Spleen (tissue), 11 donors: ENCODE data around the gene FRMD1. TPM values are rescaled to one million over a fixed set of nuclear protein-coding genes. Genes with fewer than 3 reads are reported as not detected.
"Not testable (repeated sequence)": the region's sequence is repeated elsewhere in the genome, so short reads cannot be mapped to it uniquely, and the experiment has no call there.

Source experiments
- DNase-seq: peaks from one replicate; pipeline ENCODE4 v3.0.0-alpha.2; 2020
- H3K27ac ChIP-seq, 8 donors: fragments of 200-600 bp; sonication (generic) in 7 of 8; 1 replicate in 4 of 8; 2 replicates in 4 of 8; pipeline versions ENCODE4 v1.5.0 to v1.8.0; 2016 to 2021; ENCODE audit warnings: inconsistent platforms in 4 of 8, mild to moderate bottlenecking in 4 of 8, moderate library complexity in 1 of 8
- H3K27me3 ChIP-seq, 7 donors: fragments of 200-600 bp; sonication (generic) in 6 of 7; replicated peaks in 1 of 7; 1 replicate in 4 of 7; 2 replicates in 3 of 7; pipeline versions ENCODE4 v1.5.0 to v1.8.0; 2016 to 2021; ENCODE audit warnings: inconsistent platforms in 3 of 7, mild to moderate bottlenecking in 1 of 7
- H3K36me3 ChIP-seq, 6 donors: fragments of 200-600 bp; sonication (generic) in 5 of 6; 1 replicate in 4 of 6; 2 replicates in 2 of 6; pipeline versions ENCODE4 v1.5.0 to v1.8.0; 2016 to 2021; ENCODE audit warnings: inconsistent platforms in 2 of 6
- H3K4me1 ChIP-seq, 6 donors: fragments of 200-600 bp; sonication (generic) in 5 of 6; 1 replicate in 3 of 6; 2 replicates in 3 of 6; pipeline versions ENCODE4 v1.5.0 to v1.8.0; 2016 to 2021; ENCODE audit warnings: inconsistent platforms in 3 of 6
- H3K4me3 ChIP-seq, 8 donors: fragments of 200-600 bp; sonication (generic) in 7 of 8; 1 replicate in 4 of 8; 2 replicates in 4 of 8; pipeline versions ENCODE4 v1.5.0 to v1.8.0; 2016 to 2021; ENCODE audit warnings: inconsistent platforms in 4 of 8, mild to moderate bottlenecking in 4 of 8, moderate library complexity in 2 of 8
- H3K9me3 ChIP-seq, 8 donors: fragments of 200-600 bp; sonication (generic) in 7 of 8; 1 replicate in 4 of 8; 2 replicates in 4 of 8; pipeline versions ENCODE4 v1.5.0 to v1.8.0; 2016 to 2021; ENCODE audit warnings: inconsistent platforms in 4 of 8
- CTCF ChIP-seq, 11 experiments: fragments of 200-600 bp in 7 of 11; fragments of 450-650 bp in 4 of 11; sonication (generic) in 4 of 11; IDR thresholded peaks in 8 of 11; conservative IDR thresholded peaks in 3 of 11; 1 replicate in 7 of 11; 2 replicates in 4 of 11; pipeline versions ENCODE4 v1.4.0 to v1.8.0; 2016 to 2021; ENCODE audit warnings: antibody characterized with exemption in 11 of 11, inconsistent platforms in 4 of 11, mild to moderate bottlenecking in 1 of 11
- POLR2A ChIP-seq, 3 donors: fragments of 450-650 bp; IDR thresholded peaks; one replicate each; pipeline ENCODE4 v1.5.1; 2017; ENCODE audit warnings: antibody characterized with exemption in 3 of 3, mild to moderate bottlenecking in 1 of 3
- POLR2AphosphoS5 ChIP-seq, 3 donors: sonication (generic); formaldehyde crosslinking; IDR thresholded peaks; one replicate each; pipeline ENCODE4 v1.5.1; 2017; ENCODE audit warnings: antibody characterized with exemption in 3 of 3
- WGBS, 5 donors: extraction: QIAGEN DNeasy Blood & Tissue Kit in 3 of 5; methylation state at CpG; one replicate each; pipeline versions ENCODE4 v1.1.5 to v1.1.7; 2013 to 2018; 5-methylcytosine and 5-hydroxymethylcytosine counted together
- intact Hi-C: fragments of 100-400 bp; cut with DNase I; formaldehyde crosslinking; loops from one replicate; pipeline ENCODE4 v1.15.0; 2023; ENCODE audit warnings: low total_unique reads
- polyA plus RNA-seq, 3 donors: library from polyadenylated mRNA; stranded (reverse); fragments of 200-250 nt; gene quantifications; one replicate each; pipeline ENCODE4 v1.2.1, GENCODE V29; 2013
- total RNA-seq, 7 donors: library from RNA; depleted of rRNA in 3 of 7; stranded (reverse); fragments of >200 nt in 3 of 7; fragmentation: NEBNext Ultra II Directional in 4 of 7; extraction: Animal tissue kit (Norgen Biotek cat#: 25700) in 4 of 7; gene quantifications; one replicate each; pipeline versions ENCODE4 v1.1.0 to v1.2.1, GENCODE V29; 2016 to 2021
- donor health status: healthy with polysubstance abuse.
- donor health status: DM: no; HTN: no; CAD: no; lungs with moderate emphysema.
- donor health status: DM: no; HTN: no; CAD: no.
- donor health status: Bipolar disorder and iron deficiency.
- donor health status: healthy.
- donor health status: DM: no; HTN: no; CAD: no.
- donor health status: DM: yes; HTN: yes; CAD: no.

Gene FRMD1
- total and polyA plus RNA-seq, 10 donors: 0.14 to 9.5 (median 1.5) TPM

- intact Hi-C loops: no loop called here
- peaks cover 0 to 25% (median 11%) of the 10 kb centered on the region in 6 donors for H3K4me1 ChIP-seq
- TF ChIP-seq POLR2A (IDR thresholded peaks at IDR 0.05) (no peak), POLR2AphosphoS5 (IDR thresholded peaks at IDR 0.05) (peak in 1 of 3 donors; percentile 55)
- H3K36me3 ChIP-seq: no peaks in the 10 kb centered on the region
- H3K9me3 ChIP-seq: no peaks in the 10 kb centered on the region
- no peaks in the 10 kb centered on the region for H3K27me3 ChIP-seq
- no peak for DNase-seq
- H3K27ac ChIP-seq: peak overlapping the region in 1 of 8 donors; percentile 48
- WGBS, 5 donors: 66 to 82% (median 81%) methylated on average over 24 of the region's 24 CpGs
- no peak overlapping the region for H3K4me3 ChIP-seq
These were observed 1.5 kb upstream of the FRMD1 start for GRCh38 chr6:168080393-168081077.

GRCh38 chr6:168078175-168078942 lies 653 bp downstream of the FRMD1 start:
- Histone ChIP-seq H3K4me1 (peaks cover 0 to 25% (median 8%) of the 10 kb centered on the region in 6 donors), H3K4me3 (no peak overlapping the region), H3K27ac (peak overlapping the region in 1 of 8 donors; percentile 35), H3K27me3 (no peaks in the 10 kb centered on the region), H3K9me3 (no peaks in the 10 kb centered on the region), H3K36me3 (no peaks in the 10 kb centered on the region)
- 59 to 64% (median 61%) methylated on average over 19 to 21 of the region's 21 CpGs for WGBS, 5 donors
- DNase-seq: no peak
- TF ChIP-seq CTCF (IDR thresholded peaks at IDR 0.05 in 8 of 11, conservative IDR thresholded peaks at IDR 0.05 in 3 of 11) (no peak), POLR2AphosphoS5 (IDR thresholded peaks at IDR 0.05) (no peak), POLR2A (IDR thresholded peaks at IDR 0.05) (no peak)
- intact Hi-C loops: no loop called here

- WGBS, 5 donors: 76 to 96% (median 80%) methylated on average over 5 to 7 of the region's 7 CpGs
- peaks cover 0 to 25% (median 7%) of the 10 kb centered on the region in 6 donors for H3K4me1 ChIP-seq
- H3K36me3 ChIP-seq, H3K4me3 ChIP-seq, H3K27me3 ChIP-seq, DNase-seq, intact Hi-C loops, H3K27ac ChIP-seq, H3K9me3 ChIP-seq: not testable (repeated sequence)
These were observed 1.6 kb downstream of the FRMD1 start for GRCh38 chr6:168077401-168077800.

- H3K4me3 ChIP-seq: no peak overlapping the region
- H3K9me3 ChIP-seq: no peaks in the 10 kb centered on the region
- intact Hi-C loops: no loop called here
- H3K27ac ChIP-seq: no peak overlapping the region
- peaks cover 0 to 25% (median 7%) of the 10 kb centered on the region in 6 donors for H3K4me1 ChIP-seq
- WGBS, 5 donors: 89 to 95% (median 92%) methylated on average over 24 to 34 of the region's 34 CpGs
- H3K27me3 ChIP-seq: no peaks in the 10 kb centered on the region
- H3K36me3 ChIP-seq: no peaks in the 10 kb centered on the region
- DNase-seq: no peak
- TF ChIP-seq CTCF (IDR thresholded peaks at IDR 0.05 in 8 of 11, conservative IDR thresholded peaks at IDR 0.05 in 3 of 11) (no peak), POLR2AphosphoS5 (IDR thresholded peaks at IDR 0.05) (no peak), POLR2A (IDR thresholded peaks at IDR 0.05) (no peak)
These were observed 3.2 kb downstream of the FRMD1 start for GRCh38 chr6:168075787-168076202.

- WGBS, 5 donors: 89 to 93% (median 91%) methylated on average over 10 to 13 of the region's 13 CpGs
- TF ChIP-seq POLR2AphosphoS5 (IDR thresholded peaks at IDR 0.05) (no peak), POLR2A (IDR thresholded peaks at IDR 0.05) (no peak), CTCF (IDR thresholded peaks at IDR 0.05 in 8 of 11, conservative IDR thresholded peaks at IDR 0.05 in 3 of 11) (no peak)
These were observed 3.8 kb downstream of the FRMD1 start for GRCh38 chr6:168075216-168075615.

More at GRCh38 chr6:168075216-168075615, 3.8 kb downstream of the FRMD1 start:
- Histone ChIP-seq H3K4me1 (peaks cover 0 to 22% (median 6%) of the 10 kb centered on the region in 6 donors), H3K27ac (no peak overlapping the region), H3K27me3 (no peaks in the 10 kb centered on the region), H3K36me3 (no peaks in the 10 kb centered on the region), H3K9me3 (no peaks in the 10 kb centered on the region), H3K4me3 (no peak overlapping the region)
- DNase-seq: no peak
- intact Hi-C loops: no loop called here
